Left forelimb (tissue), 1 donor: ENCODE results near the gene ZC3H14.

Source experiments
- DNase-seq: peaks from one replicate; pipeline ENCODE4 v3.0.0-alpha.2; 2018; ENCODE audit warnings: low spot score

The ZC3H14 gene

GRCh38 chr14:88551980-88552431, 10.8 kb upstream of the ZC3H14 start:
- peak; percentile 71 for DNase-seq

- DNase-seq: no peak
Observed at GRCh38 chr14:88552876-88553275, 10.0 kb upstream of the ZC3H14 start.

GRCh38 chr14:88553886-88554456, 8.9 kb upstream of the ZC3H14 start:
- DNase-seq: no peak

GRCh38 chr14:88554457-88555286, 8.2 kb upstream of the ZC3H14 start, which contains the start of gene PTPN21:
Gene PTPN21, minus strand, starts transcription at chr14:88555007. Its CDS starts 4,590 bp downstream, at chr14:88550417.
- DNase-seq: peak; percentile 83

GRCh38 chr14:88556581-88556980, 6.3 kb upstream of the ZC3H14 start:
- DNase-seq: no peak

- DNase-seq: no peak
Observed at GRCh38 chr14:88559852-88560251, 3.0 kb upstream of the ZC3H14 start.

GRCh38 chr14:88562532-88562830, 356 bp upstream of the ZC3H14 start:
- DNase-seq: no peak

- no peak for DNase-seq
Observed at GRCh38 chr14:88563845-88564244, 1.0 kb downstream of the ZC3H14 start.

GRCh38 chr14:88565427-88565826, 2.6 kb downstream of the ZC3H14 start:
- no peak for DNase-seq

GRCh38 chr14:88568196-88568595, 5.4 kb downstream of the ZC3H14 start:
- no peak for DNase-seq

GRCh38 chr14:88572117-88572516, 9.3 kb downstream of the ZC3H14 start:
- DNase-seq: no peak

- no peak for DNase-seq
Observed at GRCh38 chr14:88576222-88576621, 13.4 kb downstream of the ZC3H14 start.

GRCh38 chr14:88584451-88584850, 21.6 kb downstream of the ZC3H14 start:
- no peak for DNase-seq

- DNase-seq: no peak
Observed at GRCh38 chr14:88588081-88588480, 25.2 kb downstream of the ZC3H14 start.

- DNase-seq: no peak
Observed at GRCh38 chr14:88590173-88590572, 27.3 kb downstream of the ZC3H14 start.

GRCh38 chr14:88592031-88592430, 29.2 kb downstream of the ZC3H14 start:
- no peak for DNase-seq

GRCh38 chr14:88597038-88597437, 34.2 kb downstream of the ZC3H14 start:
- DNase-seq: no peak

- DNase-seq: no peak
Observed at GRCh38 chr14:88597601-88598000, 34.8 kb downstream of the ZC3H14 start.

- DNase-seq: no peak
Observed at GRCh38 chr14:88598097-88598675, 35.3 kb downstream of the ZC3H14 start.

- DNase-seq: no peak
Observed at GRCh38 chr14:88599326-88599725, 36.5 kb downstream of the ZC3H14 start.

GRCh38 chr14:88599761-88600439, 37.1 kb downstream of the ZC3H14 start:
- no peak for DNase-seq

GRCh38 chr14:88604212-88604611, 41.4 kb downstream of the ZC3H14 start:
- no peak for DNase-seq

- no peak for DNase-seq
Observed at GRCh38 chr14:88605594-88605993, 42.8 kb downstream of the ZC3H14 start.
